GM18909 (cell line): ENCODE results near the gene SENP8.
"Not testable (repeated sequence)": the region's sequence is repeated elsewhere in the genome, so short reads cannot be mapped to it uniquely, and the experiment has no call there.

Experiments used
- ATAC-seq: cut with Tn5 transposase; IDR thresholded peaks from one replicate; pipeline ENCODE4 v1.9.1; 2021; ENCODE audit warnings: mild to moderate bottlenecking; ENCODE audit not compliant: unreplicated experiment, poor library complexity

The SENP8 gene

GRCh38 chr15:72153269-72154000, 35.2 kb downstream of the SENP8 start:
- ATAC-seq: no peak

GRCh38 chr15:72154316-72154715, 36.1 kb downstream of the SENP8 start:
- no peak for ATAC-seq

- ATAC-seq: no peak
Observed at GRCh38 chr15:72155003-72155621, 36.9 kb downstream of the SENP8 start.

- ATAC-seq: peak; percentile 48
Observed at GRCh38 chr15:72155635-72156616, 37.7 kb downstream of the SENP8 start.

- ATAC-seq: no peak
Observed at GRCh38 chr15:72156928-72157327, 38.7 kb downstream of the SENP8 start.

- ATAC-seq: no peak
Observed at GRCh38 chr15:72160696-72161245, 42.6 kb downstream of the SENP8 start.

GRCh38 chr15:72161361-72162132, 43.3 kb downstream of the SENP8 start:
- no peak for ATAC-seq

- no peak for ATAC-seq
Observed at GRCh38 chr15:72162569-72162968, 44.4 kb downstream of the SENP8 start.

GRCh38 chr15:72163719-72164118, 45.5 kb downstream of the SENP8 start:
- ATAC-seq: no peak

- no peak for ATAC-seq
Observed at GRCh38 chr15:72166716-72167417, 48.7 kb downstream of the SENP8 start.

- no peak for ATAC-seq
Observed at GRCh38 chr15:72167445-72167844, 49.2 kb downstream of the SENP8 start.

- no peak for ATAC-seq
Observed at GRCh38 chr15:72168131-72168807, 50.1 kb downstream of the SENP8 start.

- ATAC-seq: no peak
Observed at GRCh38 chr15:72168808-72169190, 50.6 kb downstream of the SENP8 start.

GRCh38 chr15:72169236-72169920, 51.2 kb downstream of the SENP8 start:
- ATAC-seq: no peak

- ATAC-seq: no peak
Observed at GRCh38 chr15:72169921-72170611, 51.9 kb downstream of the SENP8 start.

- ATAC-seq: no peak
Observed at GRCh38 chr15:72170691-72171090, 52.5 kb downstream of the SENP8 start.

- not testable (repeated sequence) for ATAC-seq
Observed at GRCh38 chr15:72171978-72172377, 53.8 kb downstream of the SENP8 start.

- no peak for ATAC-seq
Observed at GRCh38 chr15:72172796-72173195, 54.6 kb downstream of the SENP8 start.
